GM21367 (cell line): Measurements from ENCODE around the gene SLC6A9.

Experiments
- ATAC-seq: cut with Tn5 transposase; IDR thresholded peaks from one replicate; pipeline ENCODE4 v1.9.1; 2021; ENCODE audit not compliant: unreplicated experiment

Gene SLC6A9

GRCh38 chr1:43951021-43951985 is 80.0 kb downstream of the SLC6A9 start:
- no peak for ATAC-seq

GRCh38 chr1:43949678-43950077 is 81.6 kb downstream of the SLC6A9 start:
- no peak for ATAC-seq

- no peak for ATAC-seq
These were observed 83.3 kb downstream of the SLC6A9 start for GRCh38 chr1:43947874-43948437.

GRCh38 chr1:43947061-43947873 is 84.0 kb downstream of the SLC6A9 start:
- no peak for ATAC-seq
